GM19468 (cell line): ENCODE results near the gene MEIS2.

Source experiments
- ATAC-seq: cut with Tn5 transposase; IDR thresholded peaks from one replicate; pipeline ENCODE4 v1.9.1; 2021; ENCODE audit warnings: mild to moderate bottlenecking, moderate library complexity, moderate number of reproducible peaks; ENCODE audit not compliant: unreplicated experiment; ENCODE audit errors: extremely low read depth

Gene MEIS2

DNA sequence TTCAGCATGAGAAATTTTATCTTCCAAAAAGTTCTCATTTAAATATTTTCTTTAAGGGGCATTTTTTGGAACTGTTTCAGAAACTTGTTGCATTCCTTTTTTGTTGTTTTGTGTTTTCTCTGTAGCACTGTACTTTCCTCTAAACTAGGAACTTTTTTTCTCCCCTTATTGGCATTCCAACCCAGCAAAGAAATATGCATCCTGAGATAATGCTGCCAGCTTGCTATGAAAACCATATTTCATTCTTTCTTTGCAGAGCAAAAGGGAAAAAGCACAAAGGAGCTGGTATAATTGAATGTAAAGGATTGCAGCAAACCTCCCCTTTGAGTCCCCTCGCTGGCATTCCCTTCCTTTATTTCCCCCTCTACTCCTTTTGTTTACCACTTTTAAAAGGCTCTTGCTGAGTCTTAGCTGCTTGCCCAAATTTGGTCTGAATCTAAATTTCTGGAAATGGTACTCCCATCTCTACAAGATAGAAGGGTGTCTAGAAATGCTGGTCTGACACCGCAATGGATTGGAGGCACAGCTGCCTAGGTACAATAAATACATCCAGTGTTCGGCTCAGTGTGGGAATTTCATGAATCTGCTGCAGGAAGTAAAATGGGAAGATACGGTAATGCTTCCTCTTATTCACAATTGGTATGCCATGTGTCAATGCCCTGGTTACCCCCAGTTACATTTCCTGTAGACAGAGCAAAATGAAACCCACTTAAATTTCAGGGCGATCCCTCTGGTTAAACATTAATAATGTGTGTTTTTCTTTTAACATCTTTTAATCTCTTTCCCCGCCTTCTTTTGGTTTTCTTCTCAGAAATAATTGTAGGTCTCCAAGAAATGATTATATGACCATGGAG is 156.6 kb downstream of the MEIS2 start:
- no peak for ATAC-seq

DNA sequence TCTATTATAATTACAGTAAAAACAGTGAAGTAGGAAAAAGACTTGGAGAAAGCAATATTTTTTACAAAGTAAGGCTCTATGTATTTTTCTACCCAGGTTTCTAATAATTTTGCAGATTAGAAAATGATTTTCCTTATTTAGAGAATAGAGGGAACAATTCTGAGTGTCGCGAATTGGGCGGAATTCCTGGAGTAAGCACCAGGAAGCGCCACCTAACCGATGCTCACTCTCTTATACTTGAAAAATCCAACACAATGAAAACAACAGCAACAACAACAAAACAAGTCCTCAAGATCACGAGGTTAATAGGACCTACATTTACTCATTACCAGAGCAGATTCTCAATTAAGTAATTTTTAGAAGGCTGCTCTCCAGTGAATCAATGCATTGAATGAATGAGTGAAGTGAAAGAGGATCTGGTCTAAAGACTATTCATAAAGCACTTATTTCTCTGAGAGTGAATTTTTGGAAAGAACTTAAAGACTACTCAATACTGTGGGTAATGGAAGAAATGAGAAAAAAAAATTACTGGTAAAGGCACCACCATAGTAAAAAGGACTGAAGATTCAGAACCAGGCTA is 158.0 kb downstream of the MEIS2 start:
- no peak for ATAC-seq

DNA sequence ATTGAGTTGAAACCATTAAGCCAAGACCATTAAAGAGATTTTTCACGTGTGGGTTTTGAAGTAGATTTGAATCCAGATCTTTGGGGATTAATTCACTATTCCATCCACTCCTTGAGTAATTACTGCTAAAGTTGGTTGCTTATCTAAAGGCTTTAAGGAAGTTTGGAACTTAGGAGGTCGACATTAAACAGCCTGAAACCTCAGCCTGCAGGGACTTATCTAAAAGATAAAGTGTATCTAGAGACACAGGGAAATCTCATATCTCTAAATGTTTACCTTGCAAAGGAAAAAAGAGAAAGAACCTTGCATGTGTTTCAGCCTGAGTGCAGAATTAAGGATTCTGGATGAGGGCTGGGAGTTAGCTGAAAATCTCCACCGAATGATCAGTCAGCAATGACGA is 158.6 kb downstream of the MEIS2 start:
- no peak for ATAC-seq

DNA sequence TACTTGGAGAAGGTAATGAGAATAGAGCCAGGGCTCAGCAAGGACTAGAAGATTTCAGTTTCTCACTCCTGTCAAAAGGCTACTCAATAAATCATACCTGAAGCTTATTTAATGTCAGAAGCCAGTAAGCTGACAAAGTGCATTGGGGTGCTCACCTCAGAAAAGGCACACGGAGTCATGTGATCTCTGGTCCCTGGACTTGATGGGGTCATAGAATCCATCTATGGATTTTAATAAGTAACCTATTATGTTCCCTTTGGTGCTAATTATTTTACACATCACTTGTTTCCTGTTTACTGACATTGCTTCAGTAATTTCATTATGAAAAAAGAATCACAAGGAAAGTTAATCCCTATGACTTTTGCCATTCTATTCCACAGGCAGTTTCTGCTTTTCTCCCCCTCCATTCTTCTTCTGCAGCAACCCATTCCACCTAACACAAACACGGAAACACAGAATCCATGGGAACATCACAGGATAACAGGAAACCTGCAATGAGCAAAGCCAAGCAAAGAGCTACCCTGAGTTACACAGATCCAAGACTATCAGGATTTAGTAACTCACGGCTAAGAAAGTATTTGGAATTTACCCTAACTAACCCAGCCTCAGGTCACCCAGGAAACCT is 159.6 kb downstream of the MEIS2 start:
- no peak for ATAC-seq

DNA sequence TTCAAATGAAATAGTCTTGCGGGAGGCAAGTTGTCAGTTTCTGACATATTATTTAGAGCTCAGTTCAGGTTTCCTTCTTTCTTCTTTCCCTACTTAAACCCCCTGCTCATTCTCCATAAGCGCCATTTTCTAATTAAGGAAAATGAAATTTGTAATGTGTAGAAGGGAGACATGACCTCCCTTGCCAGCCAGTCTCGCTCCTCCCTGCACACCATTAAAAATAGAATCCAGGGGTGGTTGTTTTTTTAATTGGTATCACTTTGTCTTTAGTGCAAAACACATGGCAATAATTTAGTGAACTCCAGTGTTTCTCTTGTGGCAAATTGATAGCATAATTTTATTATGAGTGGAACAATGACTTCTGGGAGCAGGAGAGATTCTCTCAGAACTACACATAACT is 160.1 kb downstream of the MEIS2 start:
- ATAC-seq, result no peak

DNA sequence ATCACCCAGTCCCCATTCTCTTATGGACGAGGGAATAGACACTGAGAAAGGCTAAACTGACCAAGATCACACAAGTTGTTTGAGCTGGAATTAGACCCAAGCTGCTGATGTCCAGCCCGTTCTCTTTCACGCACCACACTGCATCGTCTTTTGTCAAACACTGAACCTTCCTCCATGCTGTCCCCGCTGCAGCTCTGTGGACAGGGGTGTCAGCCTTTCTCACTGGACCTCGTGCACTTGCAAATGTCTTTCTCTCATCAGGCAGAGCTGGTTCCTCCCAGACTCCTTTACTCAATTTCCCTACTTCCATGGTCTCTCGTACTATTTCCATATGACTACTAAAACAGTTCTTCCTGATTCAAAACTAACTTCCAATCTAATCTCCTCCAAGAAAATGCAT is 161.6 kb downstream of the MEIS2 start:
- ATAC-seq, result no peak

DNA sequence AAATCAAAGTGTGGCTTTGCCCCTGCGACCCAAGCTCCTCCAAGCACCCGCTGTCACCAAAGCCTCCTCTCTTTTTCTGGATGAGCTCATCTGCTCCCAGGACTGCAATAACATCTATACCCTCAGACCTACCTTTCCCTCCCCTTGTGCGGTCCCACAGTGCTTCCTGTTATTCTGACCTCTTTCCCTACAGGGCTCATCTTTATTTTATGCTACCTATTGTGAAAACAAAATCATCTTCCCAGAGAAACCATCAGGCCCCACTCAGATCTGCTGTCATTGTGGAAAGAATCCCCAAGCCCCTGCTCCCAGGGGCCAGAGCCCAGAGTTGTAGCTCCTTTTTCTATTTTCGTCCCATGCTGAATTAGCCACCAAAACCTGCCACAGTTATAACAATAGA is 162.2 kb downstream of the MEIS2 start:
- ATAC-seq, result no peak

DNA sequence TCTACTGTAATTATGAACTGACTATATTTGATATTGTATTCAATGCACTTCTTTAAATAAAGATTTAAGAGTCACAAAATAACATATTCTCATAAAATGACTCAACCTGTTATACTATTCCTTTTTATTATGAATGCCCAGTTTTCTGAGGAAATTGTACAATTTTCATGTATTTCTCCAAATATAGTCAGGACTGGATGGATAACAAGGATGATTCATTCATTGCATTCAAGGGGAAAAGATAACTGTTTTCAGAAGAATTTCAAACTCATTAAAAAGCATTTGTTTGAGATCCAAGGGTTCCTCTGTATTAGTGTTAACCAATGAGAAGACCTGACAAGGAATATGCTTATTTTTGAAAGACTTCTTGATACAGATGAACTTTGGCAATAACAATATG is 163.7 kb downstream of the MEIS2 start:
- no peak for ATAC-seq

DNA sequence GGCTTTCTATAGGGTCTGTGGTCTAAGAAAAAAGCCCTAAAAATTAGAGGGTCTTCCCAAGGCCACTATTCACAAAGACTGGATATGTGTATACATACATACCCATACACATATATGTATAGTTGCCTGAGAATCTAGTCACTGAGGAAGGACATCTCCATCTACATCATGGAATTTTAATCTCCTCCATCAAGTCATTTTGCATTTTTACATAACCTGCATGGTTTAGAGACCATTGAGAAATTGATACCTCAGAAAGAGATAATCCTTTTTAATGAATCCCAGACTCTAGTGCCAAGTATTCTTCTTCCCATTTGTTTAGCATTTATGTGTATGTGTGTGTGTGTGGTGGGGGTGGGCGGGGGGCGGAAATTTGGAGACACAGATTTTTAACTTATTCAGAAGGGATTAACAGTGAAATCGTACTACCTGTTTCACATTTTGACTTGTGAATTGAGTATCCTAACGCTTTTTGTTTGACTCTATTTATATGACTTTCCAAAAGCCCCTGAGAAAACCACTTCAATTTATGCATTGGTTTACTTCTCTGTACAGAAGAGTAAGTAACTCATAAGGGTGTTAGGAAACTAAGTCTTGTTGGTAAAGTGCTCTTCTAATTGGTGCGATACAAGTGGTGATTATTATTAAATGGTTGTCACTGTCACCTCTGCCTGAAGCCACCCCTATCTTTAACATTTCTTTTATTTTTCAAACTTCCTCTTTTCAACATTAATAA is 166.9 kb downstream of the MEIS2 start:
- ATAC-seq, result no peak

DNA sequence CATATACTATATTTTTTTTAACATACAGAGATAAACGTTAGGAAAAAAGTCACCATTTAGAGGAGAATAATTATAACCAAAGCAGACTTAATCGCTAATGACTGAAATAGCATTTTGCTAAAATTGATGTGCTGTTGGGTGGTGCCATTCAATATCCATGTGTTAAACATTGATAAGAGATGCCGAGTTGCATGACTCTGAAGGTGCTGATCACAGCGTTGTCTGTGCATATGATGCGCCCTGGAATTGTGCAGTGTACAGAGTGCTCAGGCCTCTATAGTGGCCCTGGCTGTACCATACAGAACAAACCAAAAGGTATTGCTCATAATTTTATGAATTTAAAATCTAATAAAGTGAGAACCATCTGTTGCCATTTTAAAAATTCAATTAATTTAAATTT is 168.3 kb downstream of the MEIS2 start:
- no peak for ATAC-seq

DNA sequence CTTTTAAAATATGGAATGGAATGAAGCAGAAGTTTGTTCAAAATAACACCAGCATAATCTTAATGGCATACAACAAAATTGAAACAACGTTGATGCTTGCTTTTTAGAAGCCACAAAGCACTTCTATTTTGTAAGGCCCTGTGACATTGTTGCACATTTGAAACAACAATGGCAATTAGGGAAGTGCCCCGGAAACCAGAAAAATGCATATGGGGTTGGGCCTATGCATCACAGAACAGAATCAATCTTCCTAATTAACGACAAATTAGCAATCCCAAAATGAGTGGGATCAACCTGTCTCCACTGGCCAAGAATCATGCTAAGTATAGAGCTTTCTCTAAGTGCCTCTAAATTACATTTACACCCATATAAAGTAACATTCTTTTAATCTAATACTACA is 168.9 kb downstream of the MEIS2 start:
- ATAC-seq, result no peak

DNA sequence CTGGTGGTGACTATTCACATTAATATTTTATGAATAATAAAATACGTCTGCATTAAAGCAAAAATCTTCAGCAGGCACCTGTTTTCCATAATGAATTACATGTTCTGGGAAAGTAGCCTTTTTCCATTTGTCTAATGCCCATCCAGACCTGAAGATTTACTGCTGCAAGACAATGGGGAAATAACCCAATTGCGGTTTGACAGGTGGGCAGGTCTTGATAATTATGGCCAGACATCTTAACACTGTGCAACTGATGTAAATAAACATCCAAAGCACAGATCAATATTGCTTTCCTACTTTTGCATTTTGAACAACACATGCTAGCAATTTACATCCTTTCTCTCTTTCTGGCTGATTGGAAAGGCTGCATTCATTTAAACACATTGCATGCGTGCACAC is 173.9 kb downstream of the MEIS2 start:
- ATAC-seq, result no peak

DNA sequence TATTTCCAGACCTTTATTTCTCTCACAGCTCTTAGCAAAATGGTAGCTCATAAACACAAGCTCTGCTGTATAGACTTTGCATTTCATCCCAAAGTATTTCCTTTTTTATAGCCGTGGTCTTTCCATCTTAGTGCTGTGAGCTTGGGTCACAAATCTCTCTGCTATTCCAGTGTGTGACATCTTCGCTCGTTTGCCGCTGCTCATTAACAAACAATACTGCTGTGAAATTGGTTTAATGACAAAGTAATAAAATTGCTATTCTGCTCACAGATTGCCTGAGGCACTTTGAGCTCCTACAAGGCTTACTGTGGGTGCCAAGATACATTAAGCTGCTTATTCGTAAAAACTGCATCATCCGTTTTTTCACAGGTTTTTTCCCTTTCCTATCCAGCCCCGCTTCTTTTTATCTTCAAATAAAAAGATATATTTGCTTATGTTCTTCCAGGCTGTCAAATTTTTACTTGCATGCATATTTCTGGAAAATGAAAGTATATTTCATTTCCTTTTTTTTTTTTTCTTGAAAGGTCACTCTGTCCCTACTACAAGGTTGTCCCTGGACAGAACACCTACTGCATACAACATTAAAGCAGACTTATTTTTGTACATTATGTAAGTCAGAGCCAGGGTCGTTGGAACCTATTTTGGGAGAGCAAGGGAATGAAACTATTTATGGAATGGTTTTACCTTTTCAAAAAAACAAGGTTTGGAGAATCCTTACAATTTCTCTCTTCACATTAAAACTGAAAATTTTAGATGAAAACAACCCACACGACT is 174.5 kb downstream of the MEIS2 start:
- no peak for ATAC-seq

DNA sequence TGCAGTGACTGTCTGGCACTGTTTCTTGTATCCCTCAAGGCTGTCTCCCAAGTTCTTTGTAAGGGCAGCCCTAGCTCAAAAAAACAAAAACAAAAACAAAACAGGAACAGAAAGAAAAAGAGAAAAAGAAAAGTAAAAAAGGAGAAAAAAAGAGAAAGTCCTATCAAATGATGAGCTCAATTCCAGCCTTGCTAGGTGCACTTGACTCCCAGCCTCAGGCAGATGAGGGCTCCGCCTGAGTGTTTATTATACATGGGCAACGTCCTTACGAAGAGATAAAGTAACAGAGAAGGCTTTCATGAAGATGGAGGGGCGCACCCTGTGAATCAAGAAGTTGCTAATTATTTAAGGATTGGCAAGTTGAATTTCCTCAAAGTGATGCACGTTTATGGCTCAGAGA is 175.3 kb downstream of the MEIS2 start:
- no peak for ATAC-seq

DNA sequence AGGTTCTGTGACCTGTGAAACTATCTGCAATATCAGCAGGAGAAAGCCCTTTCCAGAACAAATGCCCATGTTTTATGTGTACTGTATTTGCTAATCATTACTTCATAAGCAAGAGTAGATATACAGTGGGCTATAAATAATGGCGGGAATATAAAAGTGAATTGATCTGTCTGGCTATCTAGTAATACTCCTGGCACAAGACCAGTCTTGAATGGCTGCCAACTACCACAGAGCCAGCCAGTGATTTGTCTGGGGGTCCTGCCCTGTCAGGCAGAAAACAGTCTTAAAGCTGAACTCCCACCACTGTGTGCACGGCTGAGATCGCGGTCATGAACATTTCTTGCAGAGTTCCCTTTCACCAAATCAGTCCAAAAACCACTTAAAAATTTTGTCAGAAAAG is 176.3 kb downstream of the MEIS2 start:
- no peak for ATAC-seq

DNA sequence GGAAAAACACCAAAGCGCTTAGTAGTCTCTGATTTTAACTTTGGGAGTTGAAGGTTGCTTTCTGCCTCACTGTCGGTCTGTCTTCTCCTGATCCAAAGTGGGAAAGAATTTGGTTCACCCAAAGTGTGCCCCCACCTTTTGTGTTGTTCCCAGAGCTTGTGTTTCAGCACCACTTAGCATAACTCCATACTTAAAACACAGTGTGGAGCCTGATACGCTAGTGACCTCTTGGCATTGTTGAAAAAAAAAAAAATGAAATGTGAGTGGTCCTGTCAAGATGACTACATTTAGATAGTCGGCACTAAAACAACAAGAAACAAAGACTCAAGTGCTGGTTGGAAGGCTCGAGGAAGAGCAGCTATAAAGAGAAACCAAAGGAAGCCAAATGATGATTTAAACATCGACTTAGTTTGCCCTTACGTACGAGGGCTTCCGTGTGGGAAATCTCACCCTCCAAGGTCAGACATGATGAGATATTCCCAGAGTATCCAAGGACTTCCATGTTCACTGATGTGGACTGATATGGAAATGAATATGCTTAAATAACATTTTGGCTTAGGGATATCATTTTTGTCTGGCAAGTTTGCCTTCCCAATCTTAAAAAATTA is 178.8 kb downstream of the MEIS2 start:
- ATAC-seq, result no peak

DNA sequence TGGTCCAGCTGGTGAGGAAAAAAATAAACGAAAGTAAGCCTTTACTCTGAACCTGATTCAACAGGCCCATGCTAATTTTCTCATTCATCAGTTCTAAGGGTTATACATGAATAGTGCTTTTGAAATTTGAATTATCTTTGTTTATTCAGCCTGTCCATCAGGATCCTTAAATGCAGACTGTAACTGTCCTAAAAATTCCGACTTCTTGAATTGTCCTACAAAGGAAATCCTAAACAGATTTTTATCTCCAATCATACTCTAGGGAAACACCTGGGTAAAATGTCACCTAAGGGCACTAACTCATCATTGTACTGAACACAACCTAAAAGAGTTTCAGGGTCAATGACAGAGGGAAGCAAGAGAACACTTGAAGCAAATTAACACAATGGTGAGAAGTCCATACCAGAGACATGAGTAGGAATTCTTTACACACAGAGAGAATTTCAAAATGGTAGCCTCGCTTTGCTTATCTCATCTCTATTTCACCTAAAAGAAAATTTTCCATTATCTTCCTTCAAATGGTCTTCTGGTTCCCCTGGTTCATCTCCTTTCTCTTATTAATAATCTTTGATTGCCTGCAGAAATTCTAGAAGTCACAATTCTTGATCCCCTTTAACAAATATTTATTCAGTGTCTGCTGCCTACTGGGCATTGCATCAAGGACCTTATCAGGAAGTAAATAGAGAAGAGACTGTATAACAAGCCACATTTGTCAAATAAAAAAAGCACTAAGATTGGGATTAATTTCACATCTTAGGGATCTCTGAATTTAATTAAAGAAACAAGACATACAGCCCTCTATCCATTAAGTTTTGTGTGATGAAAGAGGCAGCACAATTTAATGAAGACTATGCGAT is 182.7 kb downstream of the MEIS2 start:
- no peak for ATAC-seq

DNA sequence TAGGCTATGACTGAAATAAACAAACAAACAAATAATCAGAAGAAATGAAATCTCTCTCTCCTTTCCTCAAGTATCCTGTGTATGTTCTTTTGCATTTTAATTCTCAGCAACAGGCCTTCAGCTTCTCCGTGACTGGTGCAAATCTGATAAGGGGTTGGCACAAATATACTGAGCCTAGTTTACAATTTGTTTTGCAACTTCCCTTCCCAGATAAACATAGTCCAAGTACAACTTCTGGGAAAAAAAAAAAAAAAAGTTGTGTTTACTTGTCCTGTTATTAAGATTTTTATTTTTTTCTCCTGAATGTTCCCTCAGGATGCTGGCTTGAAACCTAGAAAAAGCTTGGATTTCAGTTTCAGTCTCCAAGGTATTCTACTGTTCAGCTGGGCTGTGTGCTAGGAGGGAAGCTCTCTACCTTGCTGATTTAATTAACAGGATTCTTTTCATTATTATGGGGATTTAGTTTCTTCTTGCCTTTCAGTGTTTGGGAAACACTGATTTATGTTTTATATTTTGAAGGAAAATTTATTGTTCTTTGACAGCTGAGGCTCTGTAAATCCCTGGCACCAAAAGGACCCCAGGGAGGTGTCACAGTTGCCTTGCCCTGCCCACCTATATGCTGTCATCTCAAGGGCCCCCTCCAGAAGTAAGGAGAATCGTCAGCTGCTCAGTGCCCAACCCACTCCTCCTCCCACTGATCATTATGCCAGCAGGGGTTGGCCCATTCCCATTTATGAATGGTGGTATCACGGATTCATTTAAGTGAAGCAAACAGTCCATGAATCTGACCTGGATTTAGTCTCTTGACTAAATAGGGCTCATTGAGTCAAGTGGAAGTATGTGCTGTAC is 185.2 kb downstream of the MEIS2 start:
- ATAC-seq, result no peak
